GM12878 (cell line): ENCODE data around the gene PKP3. TPM values are rescaled to one million over a fixed set of nuclear protein-coding genes. Genes with fewer than 3 reads are reported as not detected.

Experiments
- ATAC-seq: fragments of 200-7000 bp; cut with Tn5 transposase; 3 replicates; pipeline ENCODE4 v1.9.1; 2020; ENCODE audit warnings: mild to moderate bottlenecking, moderate library complexity
- BruUV-seq: library from RNA; stranded (reverse); fragments of 400-500 nt; replicated peaks from 2 replicates; lab custom pipeline; 2021; lab: Mats Ljungman, UMichigan
- CTCF ChIA-PET: fragments of 300-600 bp; sonication (Branson Sonifier 250); formaldehyde crosslinking; extraction: SDS; loops from one replicate; lab custom pipeline; 2021; ENCODE audit warnings: inconsistent platforms; lab: Yijun Ruan, JAX
- POLR2A ChIA-PET: fragments of 350-600 bp; formaldehyde crosslinking; extraction: SDS; loops from one replicate; lab custom pipeline; 2021; ENCODE audit warnings: inconsistent platforms; lab: Charles Lee
- RAD21 ChIA-PET: fragments of 300-600 bp; sonication (Branson Sonifier 250); formaldehyde crosslinking; loops from one replicate; lab custom pipeline; 2023; ENCODE audit warnings: antibody characterized with exemption; ENCODE audit not compliant: unreplicated experiment; lab: Charles Lee
- SMC1A ChIA-PET: fragments of 300-600 bp; sonication (Branson Sonifier 250); formaldehyde crosslinking; loops from one replicate; lab custom pipeline; 2023; ENCODE audit not compliant: unreplicated experiment, uncharacterized antibody; lab: Charles Lee
- DNase-seq: peaks from one replicate; pipeline ENCODE4 v3.0.0-alpha.2; 2011; ENCODE audit warnings: low read depth, low spot score
- FAIRE-seq: peaks from 3 replicates; lab custom pipeline; 2011; peaks lifted over from hg19 to GRCh38; lab: Jason Lieb, UNC
- H2AFZ ChIP-seq: 2 replicates; pipeline ENCODE4 v1.6.0; 2011; ENCODE audit warnings: low read depth, low read length, control low read depth; ENCODE audit not compliant: control insufficient read depth
- H3K27ac ChIP-seq: 2 replicates; pipeline ENCODE4 v1.5.1; 2011; ENCODE audit warnings: control low read depth; ENCODE audit not compliant: control insufficient read depth, insufficient read depth
- H3K27me3 ChIP-seq, 2 experiments: replicated peaks in 1 of 2; 2 replicates each; pipeline versions ENCODE4 v1.6.0 to v1.6.1; 2011; ENCODE audit warnings: low read length in 1 of 2; ENCODE audit not compliant: control insufficient read depth in 2 of 2, insufficient read depth in 2 of 2
- H3K36me3 ChIP-seq, 2 experiments: 2 replicates each; pipeline ENCODE4 v1.5.1; 2011; ENCODE audit warnings: low read length in 1 of 2; ENCODE audit not compliant: control insufficient read depth in 2 of 2, insufficient read depth in 2 of 2
- H3K4me1 ChIP-seq: 2 replicates; pipeline ENCODE4 v1.6.1; 2011; ENCODE audit warnings: mild to moderate bottlenecking, low read length, moderate library complexity, mixed read lengths; ENCODE audit not compliant: control insufficient read depth, insufficient read depth
- H3K4me2 ChIP-seq: 2 replicates; pipeline ENCODE4 v1.6.0; 2011; ENCODE audit warnings: control low read depth; ENCODE audit not compliant: control insufficient read depth, insufficient read depth
- H3K4me3 ChIP-seq: fragments of 200-600 bp; sonication (generic); 2 replicates; pipeline ENCODE4 v1.5.1; 2016
- H3K79me2 ChIP-seq: 2 replicates; pipeline ENCODE4 v1.6.0; 2011; ENCODE audit warnings: low read length; ENCODE audit not compliant: control insufficient read depth, insufficient read depth
- H3K9ac ChIP-seq: 2 replicates; pipeline ENCODE4 v1.8.0; 2011; ENCODE audit warnings: low read length, control low read depth, mixed read lengths; ENCODE audit not compliant: control insufficient read depth, insufficient read depth
- H3K9me3 ChIP-seq: replicated peaks from 3 replicates; pipeline ENCODE4 v1.5.1; 2011; ENCODE audit warnings: mild to moderate bottlenecking, low read length; ENCODE audit not compliant: control insufficient read depth, insufficient read depth
- H4K20me1 ChIP-seq: 2 replicates; pipeline ENCODE4 v1.6.0; 2011; ENCODE audit not compliant: control insufficient read depth, insufficient read depth
- BRCA1 ChIP-seq: IDR thresholded peaks from 2 replicates; pipeline ENCODE4 v1.6.1; 2011; ENCODE audit warnings: low read depth, low read length, improper control_type of control experiment
- FOS ChIP-seq: IDR thresholded peaks from 3 replicates; pipeline ENCODE4 v1.6.1; 2011; ENCODE audit warnings: borderline replicate concordance; ENCODE audit not compliant: insufficient read length; ENCODE audit errors: extremely low read depth
- HCFC1 ChIP-seq: fragments of 150-350 bp; IDR thresholded peaks from 2 replicates; pipeline ENCODE4 v1.6.1; 2014; ENCODE audit warnings: low read length
- IKZF2 ChIP-seq, 2 experiments: fragments of 450-650 bp; IDR thresholded peaks; 2 replicates each; pipeline ENCODE4 v1.6.1; 2017; ENCODE audit warnings: mild to moderate bottlenecking in 2 of 2, moderate library complexity in 2 of 2
- KDM1A ChIP-seq: fragments of 200-600 bp; sonication (generic); IDR thresholded peaks from 2 replicates; pipeline ENCODE4 v1.6.1; 2016; ENCODE audit warnings: borderline replicate concordance
- MEF2B ChIP-seq: fragments of 450-650 bp; IDR thresholded peaks from 2 replicates; pipeline ENCODE4 v1.6.1; 2018; ENCODE audit warnings: mild to moderate bottlenecking, moderate library complexity; ENCODE audit not compliant: partially characterized antibody, poor library complexity, severe bottlenecking
- RCOR1 ChIP-seq: conservative IDR thresholded peaks from 2 replicates; pipeline ENCODE4 v1.6.1; 2012; ENCODE audit warnings: low read depth, low read length, improper control_type of control experiment
- RELA ChIP-seq: fragments of 450-650 bp; IDR thresholded peaks from 2 replicates; pipeline ENCODE4 v1.8.0; 2014; ENCODE audit warnings: borderline replicate concordance; ENCODE audit not compliant: partially characterized antibody
- SIX5 ChIP-seq: IDR thresholded peaks from 2 replicates; pipeline ENCODE4 v1.6.1; 2011; ENCODE audit warnings: mild to moderate bottlenecking, low read depth, low read length, moderate library complexity; ENCODE audit not compliant: severe bottlenecking
- SRF ChIP-seq, 2 experiments: IDR thresholded peaks; 2 replicates each; pipeline ENCODE4 v1.6.1; 2011; ENCODE audit warnings: low read depth in 2 of 2, low read length in 2 of 2, mild to moderate bottlenecking in 1 of 2, moderate library complexity in 1 of 2
- WGBS: methylation state at CpG from one replicate; pipeline ENCODE4 v1.1.6; 2016; ENCODE audit warnings: low lambda C conversion rate; ENCODE audit not compliant: insufficient replicate concordance, insufficient coverage; ENCODE audit errors: missing lambda C conversion rate; 5-methylcytosine and 5-hydroxymethylcytosine counted together
- in situ Hi-C: fragments of 300-500 bp; cut with MboI; formaldehyde crosslinking; loops from 9 replicates; pipeline ENCODE4 v1.14.3; 2018; ENCODE audit warnings: mixed read lengths
- intact Hi-C: fragments of 100-400 bp; cut with micrococcal nuclease; formaldehyde crosslinking; loops from one replicate; pipeline ENCODE4 v1.14.2; 2022; ENCODE audit not compliant: unreplicated experiment
- polyA plus RNA-seq, 11 experiments: library from polyadenylated mRNA; depleted of rRNA in 4 of 11; unstranded in 6 of 11; stranded (reverse) in 5 of 11; fragments of >200 nt; fragmentation: Nextera tagmentation in 4 of 11; fragmentation: Illumina TruSeq in 1 of 11; extraction: Ambion mirVana in 4 of 11; extraction: Trizol in 1 of 11; gene quantifications; 1 replicate in 1 of 11; 2 replicates in 10 of 11; pipeline versions ENCODE4 v1.2.1 to v1.2.3, GENCODE V29; 2011 to 2016; ENCODE audit warnings: inconsistent platforms in 2 of 11, missing spikeins in 2 of 11, low read depth in 1 of 11
- total RNA-seq, 4 experiments: library from RNA; depleted of rRNA in 3 of 4; stranded (reverse); fragments of >200 nt in 3 of 4; fragmentation: Illumina TruSeq in 1 of 4; extraction: Trizol in 1 of 4; gene quantifications; 2 replicates each; pipeline versions ENCODE4 v1.2.1 to v1.2.3, GENCODE V29; 2013 to 2021

The PKP3 gene
- total and polyA plus RNA-seq, 10 of the 15 experiments (the other 5 are each of a cell fraction or from before 2014, with no cell fraction given) = 0.45 to 0.90 TPM; not detected in 8

- ChIA-PET POLR2A (no interaction called here), CTCF (no interaction called here), RAD21 (no interaction called here), SMC1A (no interaction called here)
- H3K4me2 ChIP-seq = no peak overlapping the region
- in situ Hi-C loops (no loop called here), intact Hi-C loops (no loop called here)
- 82% methylated on average over 25 of the region's 27 CpGs for WGBS
- no peak overlapping the region for H3K9ac ChIP-seq
- no peak overlapping the region for H3K4me3 ChIP-seq
- no peak overlapping the region for H3K27ac ChIP-seq
- H3K4me1 ChIP-seq = no peaks in the 10 kb centered on the region
- H4K20me1 ChIP-seq = no peaks in the 10 kb centered on the region
- DNase-seq (no peak), ATAC-seq (no peak), FAIRE-seq (no peak)
- BruUV-seq = no TSS peak
- H2AFZ ChIP-seq = no peak overlapping the region
- no peaks in the 10 kb centered on the region for H3K9me3 ChIP-seq
- TF ChIP-seq RCOR1 = no peak
- TF ChIP-seq MEF2B = no peak
- TF ChIP-seq FOS = no peak
- TF ChIP-seq SRF (IDR thresholded peaks at IDR 0.05; ENCODE audit: low read depth in 2 of 2, low read length in 2 of 2) = no peak
- no peak for TF ChIP-seq BRCA1
- no peak for TF ChIP-seq KDM1A
- no peak for TF ChIP-seq HCFC1
- TF ChIP-seq IKZF2 (IDR thresholded peaks at IDR 0.05) = no peak
- no peak for TF ChIP-seq SIX5
- no peaks in the 10 kb centered on the region for H3K79me2 ChIP-seq
- no peaks in the 10 kb centered on the region for H3K27me3 ChIP-seq
- no peaks in the 10 kb centered on the region for H3K36me3 ChIP-seq
Observed at GRCh38 chr11:429391-429790, 35.4 kb downstream of the PKP3 start.

GRCh38 chr11:429931-430456, 36.0 kb downstream of the PKP3 start:
- H3K36me3 ChIP-seq = no peaks in the 10 kb centered on the region
- no peak for DNase-seq
- no peak overlapping the region for H3K9ac ChIP-seq
- RAD21 ChIA-PET = no interaction called here
- H4K20me1 ChIP-seq = no peaks in the 10 kb centered on the region
- H3K9me3 ChIP-seq = no peaks in the 10 kb centered on the region
- POLR2A ChIA-PET = no interaction called here
- H3K27me3 ChIP-seq = no peaks in the 10 kb centered on the region
- TF ChIP-seq RELA = no peak
- TF ChIP-seq, all 136 proteins: peak for 0
- SMC1A ChIA-PET = no interaction called here
- Histone ChIP-seq H2AFZ (no peak overlapping the region), H3K4me1 (no peaks in the 10 kb centered on the region), H3K79me2 (no peaks in the 10 kb centered on the region), H3K4me3 (no peak overlapping the region), H3K27ac (no peak overlapping the region), H3K4me2 (no peak overlapping the region)
- CTCF ChIA-PET = no interaction called here
- in situ Hi-C loops = no loop called here
- intact Hi-C loops = no loop called here
- ATAC-seq = no peak
- no peak for FAIRE-seq
- no TSS peak for BruUV-seq
- WGBS = 73% methylated on average over 22 of the region's 25 CpGs
